GF-D8 (cell line): Measurements from ENCODE around the gene METTL14.

Source experiments
- DNase-seq: peaks from one replicate; lab custom pipeline; 2025; lab: John Stamatoyannopoulos, UW

METTL14 gene

DNA sequence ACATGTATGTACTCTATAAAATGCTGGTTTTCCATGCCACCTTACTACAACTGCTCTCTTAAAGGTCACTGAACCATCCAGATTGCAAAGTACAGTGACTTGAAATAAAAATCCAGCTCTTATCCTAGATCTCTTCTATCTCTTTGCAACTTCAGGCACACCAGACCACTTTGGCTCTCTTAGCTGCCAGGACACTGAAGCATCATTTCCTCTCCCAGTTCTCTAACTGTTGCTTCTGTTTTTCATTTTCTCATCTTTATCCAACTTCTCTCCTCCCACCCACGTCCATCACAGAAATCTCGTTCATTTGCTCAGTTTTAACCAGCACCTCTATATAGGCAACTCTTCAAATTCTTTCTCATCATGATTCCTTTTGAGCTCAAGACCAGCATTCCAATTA, 74.3 kb downstream of the METTL14 start:
- DNase-seq: no peak

DNA sequence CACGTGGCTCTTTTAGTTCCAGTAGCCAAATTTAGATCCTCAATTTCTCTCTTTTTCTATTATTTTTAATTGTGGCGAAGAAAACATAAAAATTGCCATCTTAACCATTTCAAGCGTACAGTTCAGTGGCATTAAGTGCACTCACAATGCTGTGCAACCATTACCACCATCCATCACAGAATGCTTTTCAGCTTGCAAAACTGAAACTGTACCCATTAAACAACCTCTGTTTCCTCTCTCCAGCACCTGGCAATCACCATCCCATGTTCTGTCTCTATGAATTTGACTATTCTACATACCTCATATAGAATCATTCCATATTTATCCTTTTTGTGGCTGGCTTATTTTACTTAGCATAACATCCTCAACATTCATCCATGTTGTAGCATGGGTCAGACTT, 74.9 kb downstream of the METTL14 start:
- no peak for DNase-seq

GRCh38 chr4:118760493-118760892, 75.3 kb downstream of the METTL14 start:
- DNase-seq: no peak

GRCh38 chr4:118761397-118762016, 76.3 kb downstream of the METTL14 start:
- no peak for DNase-seq

DNA sequence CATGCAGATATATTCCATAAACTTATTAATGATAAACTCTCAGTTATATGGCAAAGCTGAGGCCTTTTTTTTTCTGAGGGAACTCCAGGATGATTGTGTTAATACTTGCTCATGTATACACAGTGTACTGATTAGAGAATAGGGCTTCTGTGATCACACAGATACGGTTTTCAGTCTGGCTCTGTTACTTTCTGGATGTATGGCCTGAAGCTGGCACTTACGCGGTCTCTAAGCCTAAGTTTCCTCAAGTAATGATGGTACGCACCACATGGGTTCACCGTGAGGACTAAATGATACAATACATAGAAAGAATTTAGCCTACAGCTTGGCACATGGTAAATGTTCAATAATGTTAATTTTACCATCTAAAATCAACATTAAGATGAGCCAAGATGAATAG, 77.0 kb downstream of the METTL14 start:
- DNase-seq: no peak

GRCh38 chr4:118762730-118763477, 77.7 kb downstream of the METTL14 start:
- DNase-seq: no peak
